ENCODE data around the gene SLC16A2.

SLC16A2 gene

DNA sequence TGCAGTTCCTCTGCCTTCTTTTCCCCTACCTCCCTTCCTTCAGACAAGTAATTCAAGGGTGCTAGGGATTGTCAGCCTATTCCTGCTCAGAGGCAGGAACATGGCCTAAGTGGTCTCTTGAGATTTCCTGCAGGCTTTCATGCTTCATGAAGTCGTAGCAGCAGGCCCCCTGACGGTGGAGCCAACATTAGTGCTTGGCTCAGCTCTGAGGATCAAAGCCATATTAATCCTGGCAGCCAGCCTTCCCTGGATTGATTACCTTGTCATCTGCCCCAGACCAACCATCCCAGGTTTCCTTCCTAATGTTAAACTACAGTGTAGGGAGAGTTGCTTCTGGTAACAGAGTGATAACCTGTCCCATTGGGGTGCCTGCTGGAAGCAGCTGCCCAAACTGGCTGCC lies 84.1 kb downstream of the SLC16A2 start:
- no peaks in the 10 kb centered on the region for H3K4me1 ChIP-seq (ENCODE audit: control insufficient read depth, low read length)
- no peaks in the 10 kb centered on the region for H3F3A ChIP-seq (ENCODE audit: control insufficient read depth, insufficient read depth)
- no peak overlapping the region for H3K4me3 ChIP-seq (ENCODE audit: low read length)
- H3K27me3 ChIP-seq (ENCODE audit: control insufficient read depth, low read length) = no peaks in the 10 kb centered on the region
- H3K27ac ChIP-seq (ENCODE audit: low read depth, low read length) = no peak overlapping the region
- no peaks in the 10 kb centered on the region for H3K36me3 ChIP-seq (ENCODE audit: control insufficient read depth, low read length)
- TF ChIP-seq EZH2phosphoT487 (IDR thresholded peaks at IDR 0.05; ENCODE audit: borderline replicate concordance, low read length) = no peak
- TF ChIP-seq, protein P1, sequence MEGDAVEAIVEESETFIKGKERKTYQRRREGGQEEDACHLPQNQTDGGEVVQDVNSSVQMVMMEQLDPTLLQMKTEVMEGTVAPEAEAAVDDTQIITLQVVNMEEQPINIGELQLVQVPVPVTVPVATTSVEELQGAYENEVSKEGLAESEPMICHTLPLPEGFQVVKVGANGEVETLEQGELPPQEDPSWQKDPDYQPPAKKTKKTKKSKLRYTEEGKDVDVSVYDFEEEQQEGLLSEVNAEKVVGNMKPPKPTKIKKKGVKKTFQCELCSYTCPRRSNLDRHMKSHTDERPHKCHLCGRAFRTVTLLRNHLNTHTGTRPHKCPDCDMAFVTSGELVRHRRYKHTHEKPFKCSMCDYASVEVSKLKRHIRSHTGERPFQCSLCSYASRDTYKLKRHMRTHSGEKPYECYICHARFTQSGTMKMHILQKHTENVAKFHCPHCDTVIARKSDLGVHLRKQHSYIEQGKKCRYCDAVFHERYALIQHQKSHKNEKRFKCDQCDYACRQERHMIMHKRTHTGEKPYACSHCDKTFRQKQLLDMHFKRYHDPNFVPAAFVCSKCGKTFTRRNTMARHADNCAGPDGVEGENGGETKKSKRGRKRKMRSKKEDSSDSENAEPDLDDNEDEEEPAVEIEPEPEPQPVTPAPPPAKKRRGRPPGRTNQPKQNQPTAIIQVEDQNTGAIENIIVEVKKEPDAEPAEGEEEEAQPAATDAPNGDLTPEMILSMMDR (IDR thresholded peaks at IDR 0.05; ENCODE audit: low read depth, low read length, poor library complexity, severe bottlenecking) = no peak
- no peaks in the 10 kb centered on the region for H3K9me3 ChIP-seq (ENCODE audit: control insufficient read depth, insufficient read depth, low read length)
- no peak overlapping the region for H3K4me2 ChIP-seq (ENCODE audit: low read length)
- no peaks in the 10 kb centered on the region for H3K9me2 ChIP-seq (replicated peaks; ENCODE audit: control insufficient read depth, low read length)
- H4K20me1 ChIP-seq (ENCODE audit: control insufficient read depth, insufficient read depth, low read depth, low read length) = no peaks in the 10 kb centered on the region
- H3K79me2 ChIP-seq (ENCODE audit: control insufficient read depth, low read length) = no peaks in the 10 kb centered on the region

DNA sequence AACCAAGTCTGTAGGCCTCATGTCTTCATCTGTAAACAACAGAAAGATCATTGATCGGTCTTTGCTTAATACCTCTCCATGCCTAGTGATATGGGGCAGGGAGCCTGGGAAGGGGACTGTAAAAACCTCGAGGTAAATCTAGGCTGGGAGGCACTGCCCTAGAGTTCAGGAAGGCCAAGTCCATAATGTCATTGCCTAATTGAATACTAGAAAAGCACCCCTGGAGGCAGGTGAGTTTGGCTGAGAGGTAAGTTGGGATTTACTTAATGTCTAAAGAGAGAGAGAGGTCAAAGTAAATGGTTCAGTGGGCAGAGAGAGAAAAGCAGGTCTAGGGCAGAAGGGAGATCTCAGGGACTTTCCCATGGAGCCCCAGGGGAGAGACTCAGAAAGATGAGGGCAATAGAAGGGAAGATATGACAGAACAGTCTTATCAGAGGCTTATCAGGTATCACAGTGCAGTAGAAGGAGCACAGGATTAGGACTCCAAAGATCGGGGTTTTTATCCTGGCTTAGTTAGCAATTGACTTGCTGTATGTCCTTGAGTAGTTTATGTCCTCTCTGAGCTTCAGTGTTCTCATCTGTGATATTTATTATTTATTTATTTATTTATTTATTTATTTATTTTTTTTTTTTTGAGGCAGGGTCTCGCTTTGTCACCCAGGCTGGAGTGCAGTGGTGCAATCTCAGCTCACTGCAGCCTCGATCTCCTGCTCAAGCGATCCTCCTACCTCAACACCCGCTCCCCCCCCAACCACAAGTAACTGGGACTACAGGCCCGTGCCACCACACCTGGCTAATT lies 85.2 kb downstream of the SLC16A2 start:
- Histone ChIP-seq H3K27me3 (ENCODE audit: control insufficient read depth, low read length) (no peaks in the 10 kb centered on the region), H3K9me2 (replicated peaks; ENCODE audit: control insufficient read depth, low read length) (no peaks in the 10 kb centered on the region), H3K4me2 (ENCODE audit: low read length) (no peak overlapping the region), H3K36me3 (ENCODE audit: control insufficient read depth, low read length) (no peaks in the 10 kb centered on the region), H3K4me1 (ENCODE audit: control insufficient read depth, low read length) (no peaks in the 10 kb centered on the region), H3K9me3 (ENCODE audit: control insufficient read depth, insufficient read depth, low read length) (no peaks in the 10 kb centered on the region), H3K79me2 (ENCODE audit: control insufficient read depth, low read length) (no peaks in the 10 kb centered on the region), H4K20me1 (ENCODE audit: control insufficient read depth, insufficient read depth, low read depth, low read length) (no peaks in the 10 kb centered on the region), H3K27ac (ENCODE audit: low read depth, low read length) (no peak overlapping the region), H3F3A (ENCODE audit: control insufficient read depth, insufficient read depth) (no peaks in the 10 kb centered on the region), H3K4me3 (ENCODE audit: low read length) (no peak overlapping the region)
- no peak for TF ChIP-seq EZH2phosphoT487 (IDR thresholded peaks at IDR 0.05; ENCODE audit: borderline replicate concordance, low read length)
- TF ChIP-seq, protein P1 (IDR thresholded peaks at IDR 0.05; ENCODE audit: low read depth, low read length, poor library complexity, severe bottlenecking) = no peak

DNA sequence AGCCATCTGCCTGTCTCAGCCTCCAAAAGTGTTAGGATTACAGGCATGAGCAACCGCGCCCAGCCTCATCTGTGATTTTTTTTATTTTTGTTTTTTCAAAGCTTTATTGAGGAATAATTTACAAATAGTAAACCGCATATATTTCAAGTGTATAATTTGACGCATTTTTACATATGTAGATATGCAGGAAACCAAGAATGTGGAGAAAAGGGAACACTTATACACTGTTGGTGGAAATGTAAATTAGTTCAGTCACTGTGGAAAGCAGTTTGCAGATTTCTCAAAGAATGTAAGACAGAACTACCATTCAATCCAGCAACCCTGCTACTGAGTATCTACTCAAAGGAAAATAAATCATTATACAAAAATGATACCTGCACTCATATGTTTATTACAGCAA lies 85.9 kb downstream of the SLC16A2 start:
- Histone ChIP-seq H3K36me3 (ENCODE audit: control insufficient read depth, low read length) (no peaks in the 10 kb centered on the region), H3K9me3 (ENCODE audit: control insufficient read depth, insufficient read depth, low read length) (no peaks in the 10 kb centered on the region), H3F3A (ENCODE audit: control insufficient read depth, insufficient read depth) (no peaks in the 10 kb centered on the region), H3K27me3 (ENCODE audit: control insufficient read depth, low read length) (no peaks in the 10 kb centered on the region), H3K4me2 (ENCODE audit: low read length) (no peak overlapping the region), H3K9me2 (replicated peaks; ENCODE audit: control insufficient read depth, low read length) (no peaks in the 10 kb centered on the region), H3K27ac (ENCODE audit: low read depth, low read length) (no peak overlapping the region), H3K4me1 (ENCODE audit: control insufficient read depth, low read length) (no peaks in the 10 kb centered on the region), H3K79me2 (ENCODE audit: control insufficient read depth, low read length) (no peaks in the 10 kb centered on the region), H4K20me1 (ENCODE audit: control insufficient read depth, insufficient read depth, low read depth, low read length) (no peaks in the 10 kb centered on the region), H3K4me3 (ENCODE audit: low read length) (no peak overlapping the region)
- TF ChIP-seq, protein P1 (IDR thresholded peaks at IDR 0.05; ENCODE audit: low read depth, low read length, poor library complexity, severe bottlenecking) = no peak
- no peak for TF ChIP-seq EZH2phosphoT487 (IDR thresholded peaks at IDR 0.05; ENCODE audit: borderline replicate concordance, low read length)
